LHCN-M2 (cell line): ENCODE measurements around the gene SCNN1B. TPM values are rescaled to one million over a fixed set of nuclear protein-coding genes. Genes with fewer than 3 reads are reported as not detected.

Experiments
- DNase-seq: peaks from one replicate; pipeline ENCODE4 v3.0.0-alpha.2; 2012; ENCODE audit warnings: low read depth
- total RNA-seq: library from RNA; depleted of rRNA; stranded (reverse); fragments of >200 nt; gene quantifications from 2 replicates; pipeline ENCODE4 v1.2.3, GENCODE V29; 2014

Gene SCNN1B
- total RNA-seq, 1 experiment from 2014 or later = not detected

GRCh38 chr16:23320693-23321092 lies 18.6 kb downstream of the SCNN1B start:
- no peak for DNase-seq

- DNase-seq = no peak
These were observed 19.2 kb downstream of the SCNN1B start for GRCh38 chr16:23321206-23321875.

GRCh38 chr16:23323224-23324030 lies 21.3 kb downstream of the SCNN1B start:
- no peak for DNase-seq

- DNase-seq = no peak
These were observed 22.6 kb downstream of the SCNN1B start for GRCh38 chr16:23324727-23325126.

GRCh38 chr16:23327836-23328235 lies 25.7 kb downstream of the SCNN1B start:
- DNase-seq = no peak

GRCh38 chr16:23330161-23330560 lies 28.1 kb downstream of the SCNN1B start:
- DNase-seq = no peak

GRCh38 chr16:23330583-23331249 lies 28.6 kb downstream of the SCNN1B start:
- DNase-seq = no peak

GRCh38 chr16:23333034-23333579 lies 31.0 kb downstream of the SCNN1B start:
- peak; percentile 63 for DNase-seq

- no peak for DNase-seq
These were observed 31.8 kb downstream of the SCNN1B start for GRCh38 chr16:23333831-23334456.

- no peak for DNase-seq
These were observed 32.4 kb downstream of the SCNN1B start for GRCh38 chr16:23334457-23334853.

- no peak for DNase-seq
These were observed 32.8 kb downstream of the SCNN1B start for GRCh38 chr16:23334950-23335349.

GRCh38 chr16:23337836-23338550 lies 35.9 kb downstream of the SCNN1B start:
- DNase-seq = no peak

- DNase-seq = no peak
These were observed 37.7 kb downstream of the SCNN1B start for GRCh38 chr16:23339787-23340186.

GRCh38 chr16:23342083-23342640 lies 40.1 kb downstream of the SCNN1B start:
- DNase-seq = no peak

GRCh38 chr16:23343643-23344612 lies 41.8 kb downstream of the SCNN1B start:
- no peak for DNase-seq

GRCh38 chr16:23345237-23345636 lies 43.1 kb downstream of the SCNN1B start:
- DNase-seq = no peak

GRCh38 chr16:23348579-23349469 lies 46.7 kb downstream of the SCNN1B start:
- DNase-seq = no peak

- DNase-seq = no peak
These were observed 49.3 kb downstream of the SCNN1B start for GRCh38 chr16:23351360-23351759.
